HCT116 (cell line): ENCODE data around the gene TTC38. TPM values are rescaled to one million over a fixed set of nuclear protein-coding genes. Genes with fewer than 3 reads are reported as not detected.

Experiments
- ATAC-seq: fragments of 200-7000 bp; cut with Tn5 transposase; 2 replicates; pipeline ENCODE4 v1.9.1; 2020; ENCODE audit warnings: mild to moderate bottlenecking, moderate library complexity
- BruUV-seq: library from RNA; stranded (reverse); fragments of 400-500 nt; replicated peaks from 2 replicates; lab custom pipeline; 2021; lab: Mats Ljungman, UMichigan
- CTCF ChIA-PET: fragments of 300-600 bp; sonication (Branson Sonifier 250); formaldehyde crosslinking; loops from one replicate; lab custom pipeline; 2021; ENCODE audit warnings: antibody characterized with exemption; lab: Charles Lee
- POLR2A ChIA-PET: fragments of 300-600, 350-600 bp; sonication (Branson Sonifier 250); formaldehyde crosslinking; loops from one replicate; lab custom pipeline; 2021; ENCODE audit warnings: antibody characterized with exemption; lab: Charles Lee
- RAD21 ChIA-PET, 2 experiments: fragments of 300-600 bp; sonication (Branson Sonifier 250); formaldehyde crosslinking; loops; one replicate each; lab custom pipeline; 2023; ENCODE audit warnings: low total read pairs in 2 of 2; ENCODE audit not compliant: uncharacterized antibody in 2 of 2, unreplicated experiment in 2 of 2, low non-redundant PET in 1 of 2; lab: Charles Lee
- DNase-seq: peaks from one replicate; pipeline ENCODE4 v3.0.0-alpha.2; 2010; ENCODE audit warnings: low read depth, low spot score
- H2AFZ ChIP-seq: fragments of 200-600 bp; shearing (Covaris generic), sonication (generic); 2 replicates; pipeline ENCODE4 v1.6.1; 2017; ENCODE audit warnings: low read depth, mixed run types, mixed read lengths, antibody characterized with exemption, low read length; ENCODE audit not compliant: poor library complexity, severe bottlenecking
- H3K27ac ChIP-seq: 2 replicates; pipeline ENCODE4 v1.5.1; 2012; ENCODE audit warnings: low read depth, low read length
- H3K27me3 ChIP-seq: fragments of 200-600 bp; sonication (generic); 2 replicates; pipeline ENCODE4 v1.6.1; 2016; ENCODE audit warnings: mixed run types, low read length, mixed read lengths; ENCODE audit not compliant: insufficient read depth
- H3K36me3 ChIP-seq, 2 experiments: fragments of 200-500 bp in 1 of 2; fragments of 200-600 bp in 1 of 2; sonication (Bioruptor generic) in 1 of 2; sonication (generic) in 1 of 2; 2 replicates each; pipeline versions ENCODE4 v1.5.1 to v1.6.1; 2014 to 2016; ENCODE audit warnings: low read length in 2 of 2, inconsistent platforms in 1 of 2, mixed read lengths in 1 of 2, mixed run types in 1 of 2; ENCODE audit not compliant: insufficient read depth in 2 of 2, control insufficient read depth in 1 of 2
- H3K4me1 ChIP-seq, 2 experiments: fragments of 200-600 bp in 1 of 2; sonication (generic) in 1 of 2; 2 replicates each; pipeline versions ENCODE4 v1.5.1 to v1.6.1; 2012 to 2017; ENCODE audit warnings: low read length in 2 of 2, inconsistent platforms in 1 of 2, mild to moderate bottlenecking in 1 of 2, mixed read lengths in 1 of 2, mixed run types in 1 of 2, moderate library complexity in 1 of 2; ENCODE audit not compliant: insufficient read depth in 2 of 2, control insufficient read depth in 1 of 2
- H3K4me2 ChIP-seq: fragments of 200-600 bp; sonication (generic); 2 replicates; pipeline ENCODE4 v1.6.1; 2017; ENCODE audit warnings: mixed run types, low read length, mixed read lengths
- H3K4me3 ChIP-seq, 2 experiments: fragments of 200-600 bp in 1 of 2; sonication (generic) in 1 of 2; replicated peaks in 1 of 2; 2 replicates each; pipeline ENCODE4 v1.5.1; 2011 to 2016; ENCODE audit warnings: low read length in 2 of 2, control low read depth in 1 of 2, low read depth in 1 of 2, mild to moderate bottlenecking in 1 of 2, mixed read lengths in 1 of 2, mixed run types in 1 of 2
- H3K79me2 ChIP-seq: fragments of 200-600 bp; sonication (generic); 2 replicates; pipeline ENCODE4 v1.6.1; 2017; ENCODE audit warnings: mild to moderate bottlenecking, mixed run types, low read length, moderate library complexity, mixed read lengths; ENCODE audit not compliant: insufficient read depth
- H3K9ac ChIP-seq: fragments of 200-600 bp; sonication (generic); 2 replicates; pipeline ENCODE4 v1.6.1; 2016; ENCODE audit warnings: low read length, mixed read lengths
- H3K9me2 ChIP-seq: fragments of 200-600 bp; sonication (generic), shearing (Covaris generic); 2 replicates; pipeline ENCODE4 v1.6.1; 2017; ENCODE audit warnings: mixed run types, mild to moderate bottlenecking, moderate library complexity; ENCODE audit not compliant: insufficient read depth
- H3K9me3 ChIP-seq, 2 experiments: fragments of 200-500 bp in 1 of 2; fragments of 200-600 bp in 1 of 2; sonication (Bioruptor generic) in 1 of 2; sonication (generic) in 1 of 2; 2 replicates each; pipeline ENCODE4 v1.6.1; 2014 to 2017; ENCODE audit warnings: low read length in 2 of 2, mixed read lengths in 2 of 2, inconsistent platforms in 1 of 2, low read depth in 1 of 2, mild to moderate bottlenecking in 1 of 2, mixed run types in 1 of 2, moderate library complexity in 1 of 2; ENCODE audit not compliant: control insufficient read depth in 1 of 2, insufficient read depth in 1 of 2
- H4K20me1 ChIP-seq: fragments of 200-600 bp; sonication (generic), shearing (Covaris generic); 2 replicates; pipeline ENCODE4 v1.6.1; 2017; ENCODE audit warnings: mixed run types, mild to moderate bottlenecking, moderate library complexity; ENCODE audit not compliant: insufficient read depth
- CEBPB ChIP-seq: IDR thresholded peaks from 2 replicates; pipeline ENCODE4 v1.6.1; 2012; ENCODE audit warnings: low read depth
- CTCF ChIP-seq, 3 experiments: fragments of 200-600 bp in 1 of 3; sonication (generic) in 1 of 3; IDR thresholded peaks in 2 of 3; conservative IDR thresholded peaks in 1 of 3; 2 replicates each; pipeline ENCODE4 v1.5.1; 2012 to 2017; ENCODE audit warnings: low read depth in 2 of 3, low read length in 2 of 3, antibody characterized with exemption in 1 of 3, borderline replicate concordance in 1 of 3, control low read depth in 1 of 3, mild to moderate bottlenecking in 1 of 3, mixed read lengths in 1 of 3, mixed run types in 1 of 3, moderate library complexity in 1 of 3; ENCODE audit not compliant: insufficient read depth in 1 of 3
- EGR1 ChIP-seq: IDR thresholded peaks from 2 replicates; pipeline ENCODE4 v1.6.1; 2012; ENCODE audit warnings: low read depth
- ELF1 ChIP-seq: IDR thresholded peaks from 2 replicates; pipeline ENCODE4 v1.6.1; 2012; ENCODE audit warnings: low read depth, borderline replicate concordance
- EZH2 ChIP-seq: fragments of 200-600 bp; sonication (generic); IDR thresholded peaks from 2 replicates; pipeline ENCODE4 v1.6.1; 2017; ENCODE audit warnings: antibody characterized with exemption, mixed run types
- FOSL1 ChIP-seq: IDR thresholded peaks from 2 replicates; pipeline ENCODE4 v1.6.1; 2012; ENCODE audit warnings: low read depth
- POLR2A ChIP-seq: IDR thresholded peaks from 2 replicates; pipeline ENCODE4 v1.7.0; 2011; ENCODE audit warnings: borderline replicate concordance; ENCODE audit not compliant: insufficient read depth, insufficient read length; ENCODE audit errors: extremely low read depth
- POLR2AphosphoS5 ChIP-seq: IDR thresholded peaks from 2 replicates; pipeline ENCODE4 v1.6.1; 2011; ENCODE audit warnings: mild to moderate bottlenecking, low read depth, low read length, moderate library complexity
- SIN3A ChIP-seq: IDR thresholded peaks from 2 replicates; pipeline ENCODE4 v1.6.1; 2012; ENCODE audit warnings: low read depth
- SP1 ChIP-seq: IDR thresholded peaks from 2 replicates; pipeline ENCODE4 v1.6.1; 2012; ENCODE audit warnings: low read depth
- SRF ChIP-seq: IDR thresholded peaks from 2 replicates; pipeline ENCODE4 v1.6.1; 2012; ENCODE audit warnings: low read depth
- TCF7L2 ChIP-seq: IDR thresholded peaks from 2 replicates; pipeline ENCODE4 v1.7.0; 2011; ENCODE audit warnings: borderline replicate concordance, inconsistent platforms; ENCODE audit not compliant: insufficient read depth, insufficient read length; ENCODE audit errors: extremely low read depth
- ZBTB33 ChIP-seq: IDR thresholded peaks from 2 replicates; pipeline ENCODE4 v1.6.1; 2011; ENCODE audit warnings: mild to moderate bottlenecking, low read length, moderate library complexity; ENCODE audit not compliant: insufficient replicate concordance; ENCODE audit errors: extremely low read depth
- ZFX ChIP-seq: fragments of 450-650 bp; IDR thresholded peaks from 2 replicates; pipeline ENCODE4 v1.6.1; 2017
- ZNF274 ChIP-seq: fragments of 200-500 bp; sonication (Bioruptor generic); IDR thresholded peaks from 2 replicates; pipeline ENCODE4 v1.6.1; 2014; ENCODE audit warnings: mild to moderate bottlenecking, low read depth, low read length, inconsistent platforms
- intact Hi-C: fragments of 100-400 bp; cut with micrococcal nuclease; formaldehyde crosslinking; loops from 2 replicates; pipeline ENCODE4 v1.10.0; 2022
- total RNA-seq: library from RNA; stranded (reverse); gene quantifications from one replicate; pipeline ENCODE4 v1.2.1, GENCODE V29; 2021; ENCODE audit not compliant: unreplicated experiment
- TF ChIP-seq, protein P1 (sequence below): IDR thresholded peaks from 2 replicates; pipeline ENCODE4 v1.6.1; 2012

Gene TTC38
- total RNA-seq, 1 experiment from 2014 or later = 22.9 TPM

DNA sequence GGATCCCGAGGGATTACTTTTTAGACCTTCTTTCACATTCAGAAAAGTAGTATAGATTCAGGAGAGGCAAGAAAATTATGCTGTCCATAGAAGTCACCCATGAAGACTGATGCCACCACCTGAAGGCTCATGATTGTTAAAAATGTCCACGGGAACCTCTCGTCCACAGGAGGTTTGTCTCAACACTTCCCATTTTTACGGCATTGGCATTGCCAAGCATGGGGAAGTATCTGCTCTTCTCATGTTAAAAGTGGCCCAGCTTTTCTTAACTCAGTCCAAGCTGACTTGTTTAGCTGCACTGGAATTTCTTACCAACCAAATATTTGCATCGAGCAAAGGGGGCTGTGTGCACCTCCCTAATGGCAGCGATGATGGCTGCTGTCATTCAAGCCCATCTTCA, 27.3 kb upstream of the TTC38 start:
- H3K4me3 ChIP-seq = no peak overlapping the region
- no peaks in the 10 kb centered on the region for H3K27me3 ChIP-seq
- no peaks in the 10 kb centered on the region for H3K9me3 ChIP-seq
- DNase-seq (no peak), ATAC-seq (no peak)
- H3K27ac ChIP-seq = no peak overlapping the region
- intact Hi-C loops = loop anchor here (10.0 kb wide), 1 partner anchor 86 kb away; the partner anchor contains the start of gene PPARA
- H3K4me2 ChIP-seq = no peak overlapping the region
- H2AFZ ChIP-seq = no peak overlapping the region
- ChIA-PET CTCF (no interaction called here), RAD21 (no interaction called here), POLR2A (no interaction called here)
- H3K4me1 ChIP-seq = no peaks in the 10 kb centered on the region
- H4K20me1 ChIP-seq = no peaks in the 10 kb centered on the region
- H3K36me3 ChIP-seq = peaks cover 0 to 2% of the 10 kb centered on the region in 2 experiments; a peak in 1 of 4 replicates
- BruUV-seq = no TSS peak
- no peak for TF ChIP-seq SP1
- no peak for TF ChIP-seq ELF1
- TF ChIP-seq EZH2 = no peak
- TF ChIP-seq SRF = no peak
- no peak for TF ChIP-seq FOSL1
- TF ChIP-seq ZFX = no peak
- no peaks in the 10 kb centered on the region for H3K9me2 ChIP-seq
- H3K79me2 ChIP-seq = no peaks in the 10 kb centered on the region
- no peak overlapping the region for H3K9ac ChIP-seq

GRCh38 chr22:46240907-46241306, 26.9 kb upstream of the TTC38 start:
- Histone ChIP-seq H4K20me1 (no peaks in the 10 kb centered on the region), H3K27me3 (no peaks in the 10 kb centered on the region), H3K36me3 (0 out of 4 replicates have a peak, but pooled peaks cover 0 to 2% of the 10 kb centered on the region in 2 experiments), H3K9me2 (no peaks in the 10 kb centered on the region), H3K4me1 (no peaks in the 10 kb centered on the region), H2AFZ (no peak overlapping the region), H3K4me3 (no peak overlapping the region), H3K79me2 (no peaks in the 10 kb centered on the region), H3K4me2 (no peak overlapping the region), H3K27ac (no peak overlapping the region), H3K9me3 (no peaks in the 10 kb centered on the region), H3K9ac (no peak overlapping the region)
- RAD21 ChIA-PET = no interaction called here
- CTCF ChIA-PET = no interaction called here
- intact Hi-C loops = loop anchor here (10.0 kb wide), 1 partner anchor 86 kb away; the partner anchor contains the start of gene PPARA
- DNase-seq (no peak), ATAC-seq (no peak)
- POLR2A ChIA-PET = no interaction called here
- BruUV-seq = no TSS peak
- TF ChIP-seq ZBTB33 = no peak
- no peak for TF ChIP-seq SIN3A
- no peak for TF ChIP-seq EGR1
- no peak for TF ChIP-seq ZFX
- TF ChIP-seq ZNF274 = no peak
- no peak for TF ChIP-seq POLR2AphosphoS5
- TF ChIP-seq, protein P1, sequence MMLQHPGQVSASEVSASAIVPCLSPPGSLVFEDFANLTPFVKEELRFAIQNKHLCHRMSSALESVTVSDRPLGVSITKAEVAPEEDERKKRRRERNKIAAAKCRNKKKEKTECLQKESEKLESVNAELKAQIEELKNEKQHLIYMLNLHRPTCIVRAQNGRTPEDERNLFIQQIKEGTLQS = no peak
- TF ChIP-seq TCF7L2 = no peak
- no peak for TF ChIP-seq POLR2A
- TF ChIP-seq CTCF (IDR thresholded peaks at IDR 0.05 in 2 of 3, conservative IDR thresholded peaks at IDR 0.05 in 1 of 3; ENCODE audit: borderline replicate concordance in 1 of 3, insufficient read depth in 1 of 3, low read depth in 2 of 3, low read length in 2 of 3) = no peak
- no peak for TF ChIP-seq SP1
- TF ChIP-seq CEBPB = no peak
